HCT116 (cell line): ENCODE measurements around the gene FHL2. TPM values are rescaled to one million over a fixed set of nuclear protein-coding genes. Genes with fewer than 3 reads are reported as not detected.

Experiments used
- ATAC-seq: fragments of 200-7000 bp; cut with Tn5 transposase; 2 replicates; pipeline ENCODE4 v1.9.1; 2020; ENCODE audit warnings: mild to moderate bottlenecking, moderate library complexity
- BruUV-seq: library from RNA; stranded (reverse); fragments of 400-500 nt; replicated peaks from 2 replicates; lab custom pipeline; 2021; lab: Mats Ljungman, UMichigan
- CTCF ChIA-PET: fragments of 300-600 bp; sonication (Branson Sonifier 250); formaldehyde crosslinking; loops from one replicate; lab custom pipeline; 2021; ENCODE audit warnings: antibody characterized with exemption; lab: Charles Lee
- POLR2A ChIA-PET: fragments of 300-600, 350-600 bp; sonication (Branson Sonifier 250); formaldehyde crosslinking; loops from one replicate; lab custom pipeline; 2021; ENCODE audit warnings: antibody characterized with exemption; lab: Charles Lee
- RAD21 ChIA-PET, 2 experiments: fragments of 300-600 bp; sonication (Branson Sonifier 250); formaldehyde crosslinking; loops; one replicate each; lab custom pipeline; 2023; ENCODE audit warnings: low total read pairs in 2 of 2; ENCODE audit not compliant: uncharacterized antibody in 2 of 2, unreplicated experiment in 2 of 2, low non-redundant PET in 1 of 2; lab: Charles Lee
- DNase-seq: peaks from one replicate; pipeline ENCODE4 v3.0.0-alpha.2; 2010; ENCODE audit warnings: low read depth, low spot score
- H2AFZ ChIP-seq: fragments of 200-600 bp; shearing (Covaris generic), sonication (generic); 2 replicates; pipeline ENCODE4 v1.6.1; 2017; ENCODE audit warnings: low read depth, mixed run types, mixed read lengths, antibody characterized with exemption, low read length; ENCODE audit not compliant: poor library complexity, severe bottlenecking
- H3K27ac ChIP-seq: 2 replicates; pipeline ENCODE4 v1.5.1; 2012; ENCODE audit warnings: low read depth, low read length
- H3K27me3 ChIP-seq: fragments of 200-600 bp; sonication (generic); 2 replicates; pipeline ENCODE4 v1.6.1; 2016; ENCODE audit warnings: mixed run types, low read length, mixed read lengths; ENCODE audit not compliant: insufficient read depth
- H3K36me3 ChIP-seq, 2 experiments: fragments of 200-500 bp in 1 of 2; fragments of 200-600 bp in 1 of 2; sonication (Bioruptor generic) in 1 of 2; sonication (generic) in 1 of 2; 2 replicates each; pipeline versions ENCODE4 v1.5.1 to v1.6.1; 2014 to 2016; ENCODE audit warnings: low read length in 2 of 2, inconsistent platforms in 1 of 2, mixed read lengths in 1 of 2, mixed run types in 1 of 2; ENCODE audit not compliant: insufficient read depth in 2 of 2, control insufficient read depth in 1 of 2
- H3K4me1 ChIP-seq, 2 experiments: fragments of 200-600 bp in 1 of 2; sonication (generic) in 1 of 2; 2 replicates each; pipeline versions ENCODE4 v1.5.1 to v1.6.1; 2012 to 2017; ENCODE audit warnings: low read length in 2 of 2, inconsistent platforms in 1 of 2, mild to moderate bottlenecking in 1 of 2, mixed read lengths in 1 of 2, mixed run types in 1 of 2, moderate library complexity in 1 of 2; ENCODE audit not compliant: insufficient read depth in 2 of 2, control insufficient read depth in 1 of 2
- H3K4me2 ChIP-seq: fragments of 200-600 bp; sonication (generic); 2 replicates; pipeline ENCODE4 v1.6.1; 2017; ENCODE audit warnings: mixed run types, low read length, mixed read lengths
- H3K4me3 ChIP-seq, 2 experiments: fragments of 200-600 bp in 1 of 2; sonication (generic) in 1 of 2; replicated peaks in 1 of 2; 2 replicates each; pipeline ENCODE4 v1.5.1; 2011 to 2016; ENCODE audit warnings: low read length in 2 of 2, control low read depth in 1 of 2, low read depth in 1 of 2, mild to moderate bottlenecking in 1 of 2, mixed read lengths in 1 of 2, mixed run types in 1 of 2
- H3K79me2 ChIP-seq: fragments of 200-600 bp; sonication (generic); 2 replicates; pipeline ENCODE4 v1.6.1; 2017; ENCODE audit warnings: mild to moderate bottlenecking, mixed run types, low read length, moderate library complexity, mixed read lengths; ENCODE audit not compliant: insufficient read depth
- H3K9ac ChIP-seq: fragments of 200-600 bp; sonication (generic); 2 replicates; pipeline ENCODE4 v1.6.1; 2016; ENCODE audit warnings: low read length, mixed read lengths
- H3K9me2 ChIP-seq: fragments of 200-600 bp; sonication (generic), shearing (Covaris generic); 2 replicates; pipeline ENCODE4 v1.6.1; 2017; ENCODE audit warnings: mixed run types, mild to moderate bottlenecking, moderate library complexity; ENCODE audit not compliant: insufficient read depth
- H3K9me3 ChIP-seq, 2 experiments: fragments of 200-500 bp in 1 of 2; fragments of 200-600 bp in 1 of 2; sonication (Bioruptor generic) in 1 of 2; sonication (generic) in 1 of 2; 2 replicates each; pipeline ENCODE4 v1.6.1; 2014 to 2017; ENCODE audit warnings: low read length in 2 of 2, mixed read lengths in 2 of 2, inconsistent platforms in 1 of 2, low read depth in 1 of 2, mild to moderate bottlenecking in 1 of 2, mixed run types in 1 of 2, moderate library complexity in 1 of 2; ENCODE audit not compliant: control insufficient read depth in 1 of 2, insufficient read depth in 1 of 2
- H4K20me1 ChIP-seq: fragments of 200-600 bp; sonication (generic), shearing (Covaris generic); 2 replicates; pipeline ENCODE4 v1.6.1; 2017; ENCODE audit warnings: mixed run types, mild to moderate bottlenecking, moderate library complexity; ENCODE audit not compliant: insufficient read depth
- MAX ChIP-seq: IDR thresholded peaks from 2 replicates; pipeline ENCODE4 v1.6.1; 2012
- POLR2A ChIP-seq: IDR thresholded peaks from 2 replicates; pipeline ENCODE4 v1.7.0; 2011; ENCODE audit warnings: borderline replicate concordance; ENCODE audit not compliant: insufficient read depth, insufficient read length; ENCODE audit errors: extremely low read depth
- SIN3A ChIP-seq: IDR thresholded peaks from 2 replicates; pipeline ENCODE4 v1.6.1; 2012; ENCODE audit warnings: low read depth
- TCF7L2 ChIP-seq: IDR thresholded peaks from 2 replicates; pipeline ENCODE4 v1.7.0; 2011; ENCODE audit warnings: borderline replicate concordance, inconsistent platforms; ENCODE audit not compliant: insufficient read depth, insufficient read length; ENCODE audit errors: extremely low read depth
- ZBTB33 ChIP-seq: IDR thresholded peaks from 2 replicates; pipeline ENCODE4 v1.6.1; 2011; ENCODE audit warnings: mild to moderate bottlenecking, low read length, moderate library complexity; ENCODE audit not compliant: insufficient replicate concordance; ENCODE audit errors: extremely low read depth
- intact Hi-C: fragments of 100-400 bp; cut with micrococcal nuclease; formaldehyde crosslinking; loops from 2 replicates; pipeline ENCODE4 v1.10.0; 2022
- total RNA-seq: library from RNA; stranded (reverse); gene quantifications from one replicate; pipeline ENCODE4 v1.2.1, GENCODE V29; 2021; ENCODE audit not compliant: unreplicated experiment
- TF ChIP-seq, protein P1 (sequence below), 3 experiments: fragments of 200-600 bp in 1 of 3; sonication (generic) in 1 of 3; IDR thresholded peaks in 2 of 3; conservative IDR thresholded peaks in 1 of 3; 2 replicates each; pipeline ENCODE4 v1.5.1; 2012 to 2017; ENCODE audit warnings: low read depth in 2 of 3, low read length in 2 of 3, antibody characterized with exemption in 1 of 3, borderline replicate concordance in 1 of 3, control low read depth in 1 of 3, mild to moderate bottlenecking in 1 of 3, mixed read lengths in 1 of 3, mixed run types in 1 of 3, moderate library complexity in 1 of 3; ENCODE audit not compliant: insufficient read depth in 1 of 3

The FHL2 gene
- total RNA-seq, 1 experiment from 2014 or later: 86.6 TPM

- ATAC-seq (peak; percentile 21; the same call in 1 of the 2 replicates), DNase-seq (no peak)
- Histone ChIP-seq H3K9me2 (no peaks in the 10 kb centered on the region), H3K79me2 (peaks cover 98% of the 10 kb centered on the region), H2AFZ (no peak overlapping the region), H3K4me3 (no peak overlapping the region), H3K4me1 (peaks cover 32 to 53% of the 10 kb centered on the region in 2 experiments), H3K27ac (peak overlapping the region; percentile 47; the same call in 1 of the 2 replicates), H4K20me1 (peaks cover 3% of the 10 kb centered on the region; the same call in 1 of the 2 replicates), H3K36me3 (peaks cover 12 to 35% of the 10 kb centered on the region in 2 experiments; a peak in 3 of 4 replicates), H3K9me3 (no peaks in the 10 kb centered on the region), H3K9ac (no peak overlapping the region), H3K27me3 (no peaks in the 10 kb centered on the region), H3K4me2 (peak overlapping the region; percentile 59)
- BruUV-seq: no TSS peak
- ChIA-PET CTCF (no interaction called here), POLR2A (interaction anchor here (1.7 kb wide), 1 partner anchor 14 kb away, joined by 5 read pairs; no protein-coding TSS in a partner anchor), RAD21 (no interaction called here)
- intact Hi-C loops: no loop called here
- TF ChIP-seq TCF7L2 (no peak), ZBTB33 (no peak), POLR2A (no peak), MAX (no peak), SIN3A (no peak)
- TF ChIP-seq, protein P1, sequence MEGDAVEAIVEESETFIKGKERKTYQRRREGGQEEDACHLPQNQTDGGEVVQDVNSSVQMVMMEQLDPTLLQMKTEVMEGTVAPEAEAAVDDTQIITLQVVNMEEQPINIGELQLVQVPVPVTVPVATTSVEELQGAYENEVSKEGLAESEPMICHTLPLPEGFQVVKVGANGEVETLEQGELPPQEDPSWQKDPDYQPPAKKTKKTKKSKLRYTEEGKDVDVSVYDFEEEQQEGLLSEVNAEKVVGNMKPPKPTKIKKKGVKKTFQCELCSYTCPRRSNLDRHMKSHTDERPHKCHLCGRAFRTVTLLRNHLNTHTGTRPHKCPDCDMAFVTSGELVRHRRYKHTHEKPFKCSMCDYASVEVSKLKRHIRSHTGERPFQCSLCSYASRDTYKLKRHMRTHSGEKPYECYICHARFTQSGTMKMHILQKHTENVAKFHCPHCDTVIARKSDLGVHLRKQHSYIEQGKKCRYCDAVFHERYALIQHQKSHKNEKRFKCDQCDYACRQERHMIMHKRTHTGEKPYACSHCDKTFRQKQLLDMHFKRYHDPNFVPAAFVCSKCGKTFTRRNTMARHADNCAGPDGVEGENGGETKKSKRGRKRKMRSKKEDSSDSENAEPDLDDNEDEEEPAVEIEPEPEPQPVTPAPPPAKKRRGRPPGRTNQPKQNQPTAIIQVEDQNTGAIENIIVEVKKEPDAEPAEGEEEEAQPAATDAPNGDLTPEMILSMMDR (IDR thresholded peaks at IDR 0.05 in 2 of 3, conservative IDR thresholded peaks at IDR 0.05 in 1 of 3; ENCODE audit: borderline replicate concordance in 1 of 3, insufficient read depth in 1 of 3, low read depth in 2 of 3, low read length in 2 of 3): no peak
These were observed 8.4 kb downstream of the FHL2 start for GRCh38 chr2:105390454-105390853.
